B cell (primary cell): ENCODE data around the gene CHRD.

Experiments
- EZH2 ChIP-seq: IDR thresholded peaks from 2 replicates; pipeline ENCODE4 v1.6.1; 2012; ENCODE audit warnings: borderline replicate concordance, low read depth, mild to moderate bottlenecking, moderate library complexity, low read length; ENCODE audit not compliant: insufficient read depth, poor library complexity, severe bottlenecking
- TF ChIP-seq, protein P1 (sequence below): fragments of 200-600 bp; IDR thresholded peaks from one replicate; pipeline ENCODE4 v1.8.0; 2022; ENCODE audit warnings: antibody characterized with exemption, mild to moderate bottlenecking

DNA sequence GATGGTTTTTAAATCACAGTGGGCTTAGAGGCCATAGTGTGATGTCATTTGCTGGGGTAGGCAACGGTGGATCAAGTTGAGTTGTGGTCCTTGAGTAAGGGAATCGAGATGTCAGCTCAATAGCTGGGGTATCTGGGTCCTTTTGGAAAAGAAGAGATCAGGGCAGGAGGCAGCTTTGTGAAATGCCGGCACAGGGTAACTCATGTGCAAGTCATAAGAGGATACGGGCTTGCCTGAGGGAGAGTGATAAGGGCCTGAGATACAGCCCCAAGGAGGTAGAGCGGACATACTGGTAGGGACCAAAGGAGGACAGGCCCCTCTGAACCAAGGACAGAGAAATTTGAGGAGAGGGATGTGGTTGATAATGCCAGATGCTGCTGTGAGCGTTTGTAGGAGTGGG, 46.7 kb upstream of the CHRD start:
- TF ChIP-seq, protein P1, sequence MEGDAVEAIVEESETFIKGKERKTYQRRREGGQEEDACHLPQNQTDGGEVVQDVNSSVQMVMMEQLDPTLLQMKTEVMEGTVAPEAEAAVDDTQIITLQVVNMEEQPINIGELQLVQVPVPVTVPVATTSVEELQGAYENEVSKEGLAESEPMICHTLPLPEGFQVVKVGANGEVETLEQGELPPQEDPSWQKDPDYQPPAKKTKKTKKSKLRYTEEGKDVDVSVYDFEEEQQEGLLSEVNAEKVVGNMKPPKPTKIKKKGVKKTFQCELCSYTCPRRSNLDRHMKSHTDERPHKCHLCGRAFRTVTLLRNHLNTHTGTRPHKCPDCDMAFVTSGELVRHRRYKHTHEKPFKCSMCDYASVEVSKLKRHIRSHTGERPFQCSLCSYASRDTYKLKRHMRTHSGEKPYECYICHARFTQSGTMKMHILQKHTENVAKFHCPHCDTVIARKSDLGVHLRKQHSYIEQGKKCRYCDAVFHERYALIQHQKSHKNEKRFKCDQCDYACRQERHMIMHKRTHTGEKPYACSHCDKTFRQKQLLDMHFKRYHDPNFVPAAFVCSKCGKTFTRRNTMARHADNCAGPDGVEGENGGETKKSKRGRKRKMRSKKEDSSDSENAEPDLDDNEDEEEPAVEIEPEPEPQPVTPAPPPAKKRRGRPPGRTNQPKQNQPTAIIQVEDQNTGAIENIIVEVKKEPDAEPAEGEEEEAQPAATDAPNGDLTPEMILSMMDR: no peak
- TF ChIP-seq EZH2: no peak
